HepG2 (cell line): ENCODE data around the gene TMC8. TPM values are rescaled to one million over a fixed set of nuclear protein-coding genes. Genes with fewer than 3 reads are reported as not detected.

Source experiments
- ARID4A ChIP-seq: sonication (generic); formaldehyde crosslinking; IDR thresholded peaks from 2 replicates; pipeline ENCODE4 v1.5.0; 2020; ENCODE audit warnings: mild to moderate bottlenecking, missing genetic modification reagents, borderline replicate concordance
- HMG20B ChIP-seq: conservative IDR thresholded peaks from 2 replicates; pipeline ENCODE4 v1.6.1; 2016; ENCODE audit warnings: missing genetic modification reagents, missing compliant biosample characterization
- RFX1 ChIP-seq: fragments of 450-650 bp; IDR thresholded peaks from 2 replicates; pipeline ENCODE4 v1.6.1; 2017
- RFXAP ChIP-seq: sonication (generic); formaldehyde crosslinking; IDR thresholded peaks from 2 replicates; pipeline ENCODE4 v1.4.0; 2020; ENCODE audit warnings: missing genetic modification reagents, borderline replicate concordance
- SOX13 ChIP-seq, 3 experiments: fragments of 450-650 bp in 1 of 3; sonication (generic) in 1 of 3; formaldehyde crosslinking in 1 of 3; IDR thresholded peaks in 2 of 3; conservative IDR thresholded peaks in 1 of 3; 2 replicates each; pipeline versions ENCODE4 v1.5.0 to v1.6.1; 2016 to 2020; ENCODE audit warnings: antibody characterized with exemption in 1 of 3, mild to moderate bottlenecking in 1 of 3, missing compliant biosample characterization in 1 of 3, missing genetic modification reagents in 1 of 3, moderate library complexity in 1 of 3
- SRY ChIP-seq: sonication (generic); formaldehyde crosslinking; IDR thresholded peaks from 2 replicates; pipeline ENCODE4 v1.8.0; 2022; ENCODE audit warnings: mild to moderate bottlenecking, missing genetic modification reagents
- TFDP1 ChIP-seq: IDR thresholded peaks from 2 replicates; pipeline ENCODE4 v1.6.1; 2016; ENCODE audit warnings: missing compliant biosample characterization, missing genetic modification reagents, borderline replicate concordance
- TRIM24 ChIP-seq: sonication (generic); formaldehyde crosslinking; IDR thresholded peaks from 2 replicates; pipeline ENCODE4 v1.8.0; 2022; ENCODE audit warnings: mild to moderate bottlenecking, missing genetic modification reagents
- YEATS4 ChIP-seq: sonication (generic); formaldehyde crosslinking; IDR thresholded peaks from 2 replicates; pipeline ENCODE4 v1.4.0; 2020; ENCODE audit warnings: missing genetic modification reagents, borderline replicate concordance
- YY1 ChIP-seq: IDR thresholded peaks from 2 replicates; pipeline ENCODE4 v1.6.1; 2011; ENCODE audit warnings: low read length, low read depth, moderate library complexity, mild to moderate bottlenecking; ENCODE audit not compliant: insufficient read depth, insufficient replicate concordance
- ZNF501 ChIP-seq: sonication (generic); formaldehyde crosslinking; IDR thresholded peaks from 2 replicates; pipeline ENCODE4 v1.5.1; 2020; ENCODE audit warnings: mild to moderate bottlenecking, moderate library complexity, missing genetic modification reagents
- ZNF674 ChIP-seq: sonication (generic); formaldehyde crosslinking; IDR thresholded peaks from 2 replicates; pipeline ENCODE4 v1.5.0; 2020; ENCODE audit warnings: low read depth, mild to moderate bottlenecking, missing genetic modification reagents
- ZNF83 ChIP-seq: sonication (generic); formaldehyde crosslinking; IDR thresholded peaks from 2 replicates; pipeline ENCODE4 v1.4.0; 2020; ENCODE audit warnings: missing genetic modification reagents, mild to moderate bottlenecking, borderline replicate concordance
- polyA plus RNA-seq, 8 experiments: library from polyadenylated mRNA; depleted of rRNA in 3 of 8; stranded (reverse) in 7 of 8; unstranded in 1 of 8; fragments of >200 nt; fragmentation: Illumina TruSeq in 4 of 8; extraction: Trizol in 4 of 8; gene quantifications; 2 replicates each; pipeline versions ENCODE4 v1.2.1 to v1.2.3, GENCODE V29; 2011 to 2016; ENCODE audit warnings: low read depth in 4 of 8, missing spikeins in 1 of 8, mixed read lengths in 1 of 8; ENCODE audit not compliant: insufficient read depth in 1 of 8
- total RNA-seq, 5 experiments: library from RNA; depleted of rRNA; stranded (reverse); fragments of >200 nt; fragmentation: Illumina TruSeq; extraction: Trizol; gene quantifications; 2 replicates each; pipeline ENCODE4 v1.2.3, GENCODE V29; 2016; ENCODE audit warnings: low read depth in 1 of 5
- TF ChIP-seq, protein P1 (sequence below): IDR thresholded peaks from 2 replicates; pipeline ENCODE4 v1.6.1; 2012; ENCODE audit warnings: inconsistent platforms
- TF ChIP-seq, protein P2 (sequence below): sonication (generic); formaldehyde crosslinking; IDR thresholded peaks from 2 replicates; pipeline ENCODE4 v1.8.0; 2022; ENCODE audit warnings: missing genetic modification reagents, mild to moderate bottlenecking, borderline replicate concordance
- TF ChIP-seq, protein P3 (sequence below): sonication (generic); formaldehyde crosslinking; IDR thresholded peaks from 2 replicates; pipeline ENCODE4 v1.4.0; 2020; ENCODE audit warnings: missing genetic modification reagents

Gene TMC8
- total and polyA plus RNA-seq, 2 of the 13 experiments (the other 11 are each of a cell fraction or from before 2014, with no cell fraction given): 0.53 to 7.8 TPM

DNA sequence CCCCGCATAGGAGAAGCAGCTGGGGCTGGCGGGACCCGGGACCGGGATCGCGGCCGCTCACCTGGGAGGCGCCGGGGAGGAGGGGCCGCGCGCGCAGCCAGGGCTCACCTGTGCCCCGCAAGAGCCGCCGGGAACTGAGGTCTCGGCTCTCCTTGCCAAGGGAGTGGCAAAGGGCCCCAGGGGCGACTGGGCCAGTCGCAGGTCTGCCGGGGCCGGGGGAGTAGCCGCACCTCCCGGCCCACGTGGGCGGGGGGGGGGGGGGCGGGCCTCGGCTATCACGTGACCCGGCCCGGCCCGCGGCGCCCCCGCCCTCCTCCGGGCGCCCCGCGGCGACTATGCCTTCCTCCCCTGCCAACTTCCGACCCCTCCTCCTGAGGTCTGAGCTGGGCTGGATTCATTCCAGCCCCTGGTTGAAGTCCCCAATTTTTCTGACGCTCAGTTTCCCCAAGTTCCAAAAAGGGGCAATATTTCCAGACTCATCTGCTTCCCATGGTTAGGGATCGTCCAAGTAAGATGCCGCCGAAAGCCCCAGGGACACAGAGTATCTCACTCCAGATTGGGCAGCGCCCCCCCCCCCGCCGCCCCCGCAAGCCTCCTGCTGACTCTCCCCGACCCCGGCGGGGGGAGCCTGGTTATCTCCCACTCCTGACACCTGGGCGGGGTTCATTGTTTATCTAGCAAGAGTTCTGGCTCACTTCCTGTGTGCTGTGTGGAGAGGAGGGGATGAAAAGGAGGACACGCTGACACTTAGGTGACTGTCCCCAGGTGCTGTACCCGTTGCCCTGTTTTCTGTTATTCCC, 1.8 kb upstream of the TMC8 start, which contains the start of gene TMC6 (continued):
- 0 out of 2 replicates have a peak, but pooled peaks have one; percentile 42 for TF ChIP-seq SOX13 (IDR thresholded peaks at IDR 0.05)
- peak in 1 of 2 experiments; percentile 43; a peak in 1 of 4 replicates for TF ChIP-seq SOX13 (CRISPR knock-in tag; conservative IDR thresholded peaks at IDR 0.05 in 1 of 2, IDR thresholded peaks at IDR 0.05 in 1 of 2)
- no peak; the same call in 1 of the 2 replicates for TF ChIP-seq HMG20B (CRISPR knock-in tag)
- no peak for TF ChIP-seq ZNF83 (CRISPR knock-in tag)
- TF ChIP-seq ZNF501 (CRISPR knock-in tag): 0 out of 2 replicates have a peak, but pooled peaks have one; percentile 5
- no peak for TF ChIP-seq RFXAP (CRISPR knock-in tag)
- peak; percentile 90 for TF ChIP-seq ARID4A (CRISPR knock-in tag)
- TF ChIP-seq, protein P1, sequence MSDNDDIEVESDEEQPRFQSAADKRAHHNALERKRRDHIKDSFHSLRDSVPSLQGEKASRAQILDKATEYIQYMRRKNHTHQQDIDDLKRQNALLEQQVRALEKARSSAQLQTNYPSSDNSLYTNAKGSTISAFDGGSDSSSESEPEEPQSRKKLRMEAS: peak; percentile 68; the same call in 1 of the 2 replicates
- TF ChIP-seq, protein P2, sequence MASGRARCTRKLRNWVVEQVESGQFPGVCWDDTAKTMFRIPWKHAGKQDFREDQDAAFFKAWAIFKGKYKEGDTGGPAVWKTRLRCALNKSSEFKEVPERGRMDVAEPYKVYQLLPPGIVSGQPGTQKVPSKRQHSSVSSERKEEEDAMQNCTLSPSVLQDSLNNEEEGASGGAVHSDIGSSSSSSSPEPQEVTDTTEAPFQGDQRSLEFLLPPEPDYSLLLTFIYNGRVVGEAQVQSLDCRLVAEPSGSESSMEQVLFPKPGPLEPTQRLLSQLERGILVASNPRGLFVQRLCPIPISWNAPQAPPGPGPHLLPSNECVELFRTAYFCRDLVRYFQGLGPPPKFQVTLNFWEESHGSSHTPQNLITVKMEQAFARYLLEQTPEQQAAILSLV (CRISPR knock-in tag): no peak
- TF ChIP-seq, protein P3, sequence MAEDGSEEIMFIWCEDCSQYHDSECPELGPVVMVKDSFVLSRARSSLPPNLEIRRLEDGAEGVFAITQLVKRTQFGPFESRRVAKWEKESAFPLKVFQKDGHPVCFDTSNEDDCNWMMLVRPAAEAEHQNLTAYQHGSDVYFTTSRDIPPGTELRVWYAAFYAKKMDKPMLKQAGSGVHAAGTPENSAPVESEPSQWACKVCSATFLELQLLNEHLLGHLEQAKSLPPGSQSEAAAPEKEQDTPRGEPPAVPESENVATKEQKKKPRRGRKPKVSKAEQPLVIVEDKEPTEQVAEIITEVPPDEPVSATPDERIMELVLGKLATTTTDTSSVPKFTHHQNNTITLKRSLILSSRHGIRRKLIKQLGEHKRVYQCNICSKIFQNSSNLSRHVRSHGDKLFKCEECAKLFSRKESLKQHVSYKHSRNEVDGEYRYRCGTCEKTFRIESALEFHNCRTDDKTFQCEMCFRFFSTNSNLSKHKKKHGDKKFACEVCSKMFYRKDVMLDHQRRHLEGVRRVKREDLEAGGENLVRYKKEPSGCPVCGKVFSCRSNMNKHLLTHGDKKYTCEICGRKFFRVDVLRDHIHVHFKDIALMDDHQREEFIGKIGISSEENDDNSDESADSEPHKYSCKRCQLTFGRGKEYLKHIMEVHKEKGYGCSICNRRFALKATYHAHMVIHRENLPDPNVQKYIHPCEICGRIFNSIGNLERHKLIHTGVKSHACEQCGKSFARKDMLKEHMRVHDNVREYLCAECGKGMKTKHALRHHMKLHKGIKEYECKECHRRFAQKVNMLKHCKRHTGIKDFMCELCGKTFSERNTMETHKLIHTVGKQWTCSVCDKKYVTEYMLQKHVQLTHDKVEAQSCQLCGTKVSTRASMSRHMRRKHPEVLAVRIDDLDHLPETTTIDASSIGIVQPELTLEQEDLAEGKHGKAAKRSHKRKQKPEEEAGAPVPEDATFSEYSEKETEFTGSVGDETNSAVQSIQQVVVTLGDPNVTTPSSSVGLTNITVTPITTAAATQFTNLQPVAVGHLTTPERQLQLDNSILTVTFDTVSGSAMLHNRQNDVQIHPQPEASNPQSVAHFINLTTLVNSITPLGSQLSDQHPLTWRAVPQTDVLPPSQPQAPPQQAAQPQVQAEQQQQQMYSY: no peak
- peak; percentile 55; the same call in 1 of the 2 replicates for TF ChIP-seq SRY
- 0 out of 2 replicates have a peak, but pooled peaks have one; percentile 58 for TF ChIP-seq ZNF674 (CRISPR knock-in tag)
- TF ChIP-seq TRIM24 (CRISPR knock-in tag): no peak
- TF ChIP-seq YY1: peak; percentile 13
- peak; percentile 55; the same call in 1 of the 2 replicates for TF ChIP-seq YEATS4 (CRISPR knock-in tag)
- TF ChIP-seq TFDP1 (CRISPR knock-in tag): peak; percentile 19; the same call in 1 of the 2 replicates
- no peak for TF ChIP-seq RFX1
